Measurements from ENCODE around the gene CARD19.

DNA sequence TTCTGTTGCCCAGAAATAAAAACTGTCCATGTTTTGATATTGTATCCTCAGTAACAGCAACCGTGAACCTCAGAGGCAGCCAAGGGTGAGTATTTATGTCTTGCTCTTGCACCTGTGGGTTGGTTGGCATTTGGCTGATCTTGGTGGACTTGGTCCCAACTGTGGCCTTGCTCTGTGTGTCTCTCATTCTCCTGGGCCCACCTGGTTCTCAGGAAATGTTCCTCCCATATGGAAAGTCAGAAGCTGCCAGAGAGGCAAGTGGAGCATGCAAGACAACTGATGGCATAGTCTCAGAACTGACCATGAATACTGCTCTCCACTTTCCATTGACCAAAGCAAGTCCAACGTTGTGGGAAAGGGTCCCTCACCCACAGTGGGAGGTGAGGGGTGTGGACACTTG is 51.6 kb downstream of the CARD19 start:
- no peak for TF ChIP-seq POLR2A (IDR thresholded peaks at IDR 0.05)
- TF ChIP-seq, protein P1, sequence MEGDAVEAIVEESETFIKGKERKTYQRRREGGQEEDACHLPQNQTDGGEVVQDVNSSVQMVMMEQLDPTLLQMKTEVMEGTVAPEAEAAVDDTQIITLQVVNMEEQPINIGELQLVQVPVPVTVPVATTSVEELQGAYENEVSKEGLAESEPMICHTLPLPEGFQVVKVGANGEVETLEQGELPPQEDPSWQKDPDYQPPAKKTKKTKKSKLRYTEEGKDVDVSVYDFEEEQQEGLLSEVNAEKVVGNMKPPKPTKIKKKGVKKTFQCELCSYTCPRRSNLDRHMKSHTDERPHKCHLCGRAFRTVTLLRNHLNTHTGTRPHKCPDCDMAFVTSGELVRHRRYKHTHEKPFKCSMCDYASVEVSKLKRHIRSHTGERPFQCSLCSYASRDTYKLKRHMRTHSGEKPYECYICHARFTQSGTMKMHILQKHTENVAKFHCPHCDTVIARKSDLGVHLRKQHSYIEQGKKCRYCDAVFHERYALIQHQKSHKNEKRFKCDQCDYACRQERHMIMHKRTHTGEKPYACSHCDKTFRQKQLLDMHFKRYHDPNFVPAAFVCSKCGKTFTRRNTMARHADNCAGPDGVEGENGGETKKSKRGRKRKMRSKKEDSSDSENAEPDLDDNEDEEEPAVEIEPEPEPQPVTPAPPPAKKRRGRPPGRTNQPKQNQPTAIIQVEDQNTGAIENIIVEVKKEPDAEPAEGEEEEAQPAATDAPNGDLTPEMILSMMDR (IDR thresholded peaks at IDR 0.05), result no peak
